Measurements from ENCODE around the gene FAM180B.
"Not testable (repeated sequence)": the region's sequence is repeated elsewhere in the genome, so short reads cannot be mapped to it uniquely, and the experiment has no call there.

DNA sequence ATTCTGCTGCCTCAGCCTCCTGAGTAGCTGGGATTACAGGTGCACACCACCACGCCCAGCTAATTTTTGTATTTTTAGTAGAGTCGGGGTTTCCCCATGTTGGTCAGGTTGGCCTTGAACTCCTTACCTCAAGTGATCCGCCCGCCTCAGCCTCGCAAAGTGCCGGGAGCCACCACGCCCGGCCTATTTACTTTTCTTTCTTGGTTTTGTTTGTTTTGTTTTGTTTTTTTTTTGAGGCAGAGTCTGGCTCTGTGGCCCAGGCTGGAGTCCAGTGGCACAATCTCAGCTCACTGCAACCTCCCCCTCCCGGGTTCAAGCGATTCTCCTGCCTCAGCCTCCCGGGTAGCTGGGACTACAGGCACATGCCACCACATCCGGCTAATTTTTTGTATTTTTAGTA lies 29.5 kb upstream of the FAM180B start:
- TF ChIP-seq CTCF (conservative IDR thresholded peaks at IDR 0.05 in 1 of 2, IDR thresholded peaks at IDR 0.05 in 1 of 2; ENCODE audit: low read depth in 1 of 2, low read length in 2 of 2); EZH2 (IDR thresholded peaks at IDR 0.05; ENCODE audit: low read length, missing control alignments): not testable (repeated sequence)
